ENCODE results near the gene CFAP141. TPM values are rescaled to one million over a fixed set of nuclear protein-coding genes. Genes with fewer than 3 reads are reported as not detected.
"Not testable (repeated sequence)": the region's sequence is repeated elsewhere in the genome, so short reads cannot be mapped to it uniquely, and the experiment has no call there.

CFAP141 gene
- polyA plus RNA-seq, 2 of the 4 experiments (the other 2 are of a cell fraction) = not detected

- no peak for FAIRE-seq
- H3K27ac ChIP-seq = no peak overlapping the region
- H3K4me3 ChIP-seq = no peak overlapping the region
- no peak for DNase-seq (ENCODE audit: low read depth in 1 of 2, low spot score in 1 of 2)
- ChIA-PET CTCF (interaction anchor here (0.6 to 1.9 kb wide), 6 partner anchors 9 to 66 kb away, joined by 3 to 22 read pairs (median 3); a partner anchor contains a TSS), POLR2A (no interaction called here)
- H3K4me2 ChIP-seq = no peak overlapping the region
- TF ChIP-seq EHF (CRISPR knock-in tag; IDR thresholded peaks at IDR 0.05) = no peak
- no peak for TF ChIP-seq NR3C1 (IDR thresholded peaks at IDR 0.05)
- TF ChIP-seq CBX8 (IDR thresholded peaks at IDR 0.05) = no peak
- no peak for TF ChIP-seq POLR2AphosphoS2 (conservative IDR thresholded peaks at IDR 0.05; ENCODE audit: low read length)
- TF ChIP-seq HEYL (CRISPR knock-in tag; IDR thresholded peaks at IDR 0.05) = no peak
- no peak for TF ChIP-seq KDM5A (IDR thresholded peaks at IDR 0.05)
- no peak for TF ChIP-seq GATA3 (IDR thresholded peaks at IDR 0.05; ENCODE audit: borderline replicate concordance)
- no peak for TF ChIP-seq SMC3 (IDR thresholded peaks at IDR 0.05)
- TF ChIP-seq MAFK (IDR thresholded peaks at IDR 0.05; ENCODE audit: partially characterized antibody) = no peak
- TF ChIP-seq EHMT2 (IDR thresholded peaks at IDR 0.05; ENCODE audit: low read depth) = no peak
- TF ChIP-seq FOXS1 (CRISPR knock-in tag; IDR thresholded peaks at IDR 0.05) = no peak
- WGBS (ENCODE audit: missing lambda C conversion rate) = 89% methylated on average over 9 of the region's 9 CpGs
- no peaks in the 10 kb centered on the region for H3K9me3 ChIP-seq
- ATAC-seq = no peak
- no peaks in the 10 kb centered on the region for H3K4me1 ChIP-seq
These were observed 1.1 kb upstream of the CFAP141 start for GRCh38 chr1:154207262-154207661.

DNA sequence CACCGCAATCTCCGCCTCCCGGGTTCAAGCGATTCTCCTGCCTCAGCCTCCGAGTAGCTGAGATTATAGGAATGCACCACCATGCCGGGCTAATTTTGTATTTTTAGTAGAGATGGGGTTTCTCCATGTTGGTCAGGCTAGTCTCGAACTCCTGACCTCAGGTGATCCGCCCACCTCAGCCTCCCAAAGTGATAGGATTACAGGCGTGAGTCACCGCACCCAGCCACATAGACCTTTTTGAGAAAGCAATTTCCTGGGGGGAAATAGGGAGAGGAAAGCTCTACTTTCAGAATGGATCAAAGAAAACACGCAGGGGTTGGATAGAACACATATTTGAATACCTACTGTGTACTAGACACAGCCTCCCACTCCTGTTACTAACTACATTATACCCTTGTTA lies 355 bp downstream of the CFAP141 start:
- not testable (repeated sequence) for FAIRE-seq; H3K4me1 ChIP-seq; ATAC-seq; H3K4me3 ChIP-seq; H3K27ac ChIP-seq; H3K4me2 ChIP-seq; H3K9me3 ChIP-seq; DNase-seq (ENCODE audit: low read depth in 1 of 2, low spot score in 1 of 2)
- CTCF ChIA-PET = interaction anchor here (0.7 kb wide), 1 partner anchor 129 kb away, joined by 3 read pairs; no protein-coding TSS in a partner anchor
- WGBS (ENCODE audit: missing lambda C conversion rate) = 94% methylated on average over 11 of the region's 11 CpGs
- POLR2A ChIA-PET = interaction anchor here (1.5 kb wide), 1 partner anchor 14 kb away, joined by 4 read pairs; a partner anchor contains a TSS

- peak overlapping the region; percentile 66 for H3K4me2 ChIP-seq
- no peak overlapping the region for H3K4me3 ChIP-seq
- FAIRE-seq (no peak), DNase-seq (ENCODE audit: low read depth in 1 of 2, low spot score in 1 of 2) (no peak), ATAC-seq (peak; percentile 73 to 80)
- whole genome bisulfite sequencing (ENCODE audit: missing lambda C conversion rate) = 83% methylated on average over 3 of the region's 3 CpGs
- H3K9me3 ChIP-seq = no peaks in the 10 kb centered on the region
- ChIA-PET POLR2A (no interaction called here), CTCF (interaction anchor here (0.6 to 4.5 kb wide), 31 partner anchors 8 to 274 kb away, joined by 3 to 39 read pairs (median 5); partner anchors contain the start of gene HAX1)
- no peak for TF ChIP-seq USF2 (IDR thresholded peaks at IDR 0.05)
- TF ChIP-seq, protein P1, sequence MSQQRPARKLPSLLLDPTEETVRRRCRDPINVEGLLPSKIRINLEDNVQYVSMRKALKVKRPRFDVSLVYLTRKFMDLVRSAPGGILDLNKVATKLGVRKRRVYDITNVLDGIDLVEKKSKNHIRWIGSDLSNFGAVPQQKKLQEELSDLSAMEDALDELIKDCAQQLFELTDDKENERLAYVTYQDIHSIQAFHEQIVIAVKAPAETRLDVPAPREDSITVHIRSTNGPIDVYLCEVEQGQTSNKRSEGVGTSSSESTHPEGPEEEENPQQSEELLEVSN (IDR thresholded peaks at IDR 0.05; ENCODE audit: borderline replicate concordance, low read depth) = no peak
- TF ChIP-seq NFE2L2 (conservative IDR thresholded peaks at IDR 0.05; ENCODE audit: low read length) = no peak
- TF ChIP-seq, protein P2, sequence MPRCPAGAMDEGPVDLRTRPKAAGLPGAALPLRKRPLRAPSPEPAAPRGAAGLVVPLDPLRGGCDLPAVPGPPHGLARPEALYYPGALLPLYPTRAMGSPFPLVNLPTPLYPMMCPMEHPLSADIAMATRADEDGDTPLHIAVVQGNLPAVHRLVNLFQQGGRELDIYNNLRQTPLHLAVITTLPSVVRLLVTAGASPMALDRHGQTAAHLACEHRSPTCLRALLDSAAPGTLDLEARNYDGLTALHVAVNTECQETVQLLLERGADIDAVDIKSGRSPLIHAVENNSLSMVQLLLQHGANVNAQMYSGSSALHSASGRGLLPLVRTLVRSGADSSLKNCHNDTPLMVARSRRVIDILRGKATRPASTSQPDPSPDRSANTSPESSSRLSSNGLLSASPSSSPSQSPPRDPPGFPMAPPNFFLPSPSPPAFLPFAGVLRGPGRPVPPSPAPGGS (IDR thresholded peaks at IDR 0.05) = no peak
- TF ChIP-seq EHF (CRISPR knock-in tag; IDR thresholded peaks at IDR 0.05) = no peak
- TF ChIP-seq NPAS2 (CRISPR knock-in tag; IDR thresholded peaks at IDR 0.05; ENCODE audit: borderline replicate concordance) = no peak
- no peak for TF ChIP-seq CTCF (IDR thresholded peaks at IDR 0.05)
- no peak for TF ChIP-seq HEYL (CRISPR knock-in tag; IDR thresholded peaks at IDR 0.05)
- TF ChIP-seq NR3C1 (IDR thresholded peaks at IDR 0.05) = no peak
- TF ChIP-seq, protein P3, sequence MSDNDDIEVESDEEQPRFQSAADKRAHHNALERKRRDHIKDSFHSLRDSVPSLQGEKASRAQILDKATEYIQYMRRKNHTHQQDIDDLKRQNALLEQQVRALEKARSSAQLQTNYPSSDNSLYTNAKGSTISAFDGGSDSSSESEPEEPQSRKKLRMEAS (IDR thresholded peaks at IDR 0.05) = no peak
- no peak for TF ChIP-seq GATA3 (IDR thresholded peaks at IDR 0.05; ENCODE audit: borderline replicate concordance)
- H3K4me1 ChIP-seq = peaks cover 8% of the 10 kb centered on the region; the same call in 2 of the 3 replicates
- no peak overlapping the region for H3K27ac ChIP-seq
These were observed 6.6 kb downstream of the CFAP141 start for GRCh38 chr1:154199563-154199879.

Measured in A549 (cell line).